GM20000 (cell line): Measurements from ENCODE around the gene MYO1D.

Experiments used
- DNase-seq: peaks from one replicate; pipeline ENCODE4 v3.0.0; 2012; ENCODE audit warnings: low spot score
- TF ChIP-seq, protein P1 (sequence below): IDR thresholded peaks from 2 replicates; pipeline ENCODE4 v1.5.1; 2012; ENCODE audit warnings: mild to moderate bottlenecking, control low read depth; ENCODE audit errors: extremely low read depth, missing control alignments

MYO1D gene

DNA sequence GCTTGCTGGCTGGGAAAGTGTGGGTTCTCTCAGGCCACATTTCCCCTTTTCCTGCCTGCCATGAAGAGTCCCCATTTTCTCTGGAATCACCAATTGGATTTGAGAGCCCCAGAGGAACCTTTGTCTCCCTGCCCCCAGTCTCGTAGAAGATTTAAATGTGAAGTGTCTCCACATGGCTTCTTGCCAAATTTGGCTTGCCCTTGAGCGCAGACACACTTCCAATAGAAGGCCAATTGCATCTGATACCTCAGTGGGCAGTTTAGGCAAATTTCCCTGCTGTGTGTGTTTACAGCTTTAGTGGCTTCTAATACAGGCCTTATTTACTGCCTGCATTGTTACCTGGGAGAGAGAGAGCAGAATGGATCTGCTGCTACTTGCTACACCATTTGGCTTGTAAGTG is 360.5 kb downstream of the MYO1D start:
- DNase-seq, result no peak
- TF ChIP-seq, protein P1, sequence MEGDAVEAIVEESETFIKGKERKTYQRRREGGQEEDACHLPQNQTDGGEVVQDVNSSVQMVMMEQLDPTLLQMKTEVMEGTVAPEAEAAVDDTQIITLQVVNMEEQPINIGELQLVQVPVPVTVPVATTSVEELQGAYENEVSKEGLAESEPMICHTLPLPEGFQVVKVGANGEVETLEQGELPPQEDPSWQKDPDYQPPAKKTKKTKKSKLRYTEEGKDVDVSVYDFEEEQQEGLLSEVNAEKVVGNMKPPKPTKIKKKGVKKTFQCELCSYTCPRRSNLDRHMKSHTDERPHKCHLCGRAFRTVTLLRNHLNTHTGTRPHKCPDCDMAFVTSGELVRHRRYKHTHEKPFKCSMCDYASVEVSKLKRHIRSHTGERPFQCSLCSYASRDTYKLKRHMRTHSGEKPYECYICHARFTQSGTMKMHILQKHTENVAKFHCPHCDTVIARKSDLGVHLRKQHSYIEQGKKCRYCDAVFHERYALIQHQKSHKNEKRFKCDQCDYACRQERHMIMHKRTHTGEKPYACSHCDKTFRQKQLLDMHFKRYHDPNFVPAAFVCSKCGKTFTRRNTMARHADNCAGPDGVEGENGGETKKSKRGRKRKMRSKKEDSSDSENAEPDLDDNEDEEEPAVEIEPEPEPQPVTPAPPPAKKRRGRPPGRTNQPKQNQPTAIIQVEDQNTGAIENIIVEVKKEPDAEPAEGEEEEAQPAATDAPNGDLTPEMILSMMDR, result no peak

DNA sequence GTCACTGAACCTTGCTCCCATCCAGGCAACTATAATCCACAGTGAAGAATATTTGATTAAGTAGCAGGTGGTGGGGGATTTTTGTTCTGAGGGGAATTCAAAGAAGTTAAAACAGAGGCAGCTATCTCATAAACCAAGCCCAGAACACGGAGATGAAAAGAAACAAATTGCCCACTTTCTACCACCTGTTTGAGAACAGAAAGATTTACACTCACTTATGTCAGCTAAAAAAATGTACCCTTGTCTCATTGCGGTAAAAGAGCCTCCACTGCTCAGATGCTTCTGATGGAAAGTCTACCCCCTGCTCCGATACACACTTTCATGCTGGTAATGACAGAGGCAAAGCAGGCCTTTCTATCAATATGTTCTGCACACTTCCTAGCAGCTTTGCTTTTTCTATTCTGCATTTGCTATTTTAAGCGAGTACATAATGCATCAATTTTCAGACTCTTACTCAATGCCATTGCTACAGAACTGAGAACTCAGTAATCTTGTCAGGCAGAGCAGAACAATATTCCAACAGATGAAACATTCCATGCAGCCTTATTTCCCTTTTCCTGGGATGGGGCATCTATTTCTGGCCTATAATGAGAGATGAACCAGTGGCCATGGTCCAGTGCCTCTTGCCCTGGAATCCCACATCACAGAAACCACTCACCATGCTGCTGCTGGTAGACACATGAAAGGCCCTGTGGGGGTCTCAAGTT is 361.1 kb downstream of the MYO1D start:
- TF ChIP-seq, protein P1, result no peak
- DNase-seq, result peak; percentile 72

DNA sequence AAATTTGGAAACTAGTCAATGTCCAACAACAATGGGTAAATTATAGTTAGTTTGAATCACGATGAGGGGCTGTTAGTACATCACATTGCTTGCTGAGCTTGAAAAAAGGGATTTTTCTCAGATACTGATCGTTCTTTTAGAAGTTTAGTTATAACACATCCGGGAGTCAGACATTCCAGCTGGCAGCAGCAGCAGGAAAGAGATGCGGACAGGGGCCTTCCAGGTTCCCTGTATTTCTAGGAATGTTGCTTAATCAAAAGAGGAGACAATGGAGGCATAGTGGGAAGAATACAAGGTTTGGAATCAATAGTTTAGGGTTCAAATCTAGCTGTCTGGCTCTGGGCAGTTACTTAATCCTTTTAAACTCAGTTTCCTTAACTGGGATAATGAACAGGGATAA is 362.3 kb downstream of the MYO1D start:
- no peak for DNase-seq
- TF ChIP-seq, protein P1, result no peak

DNA sequence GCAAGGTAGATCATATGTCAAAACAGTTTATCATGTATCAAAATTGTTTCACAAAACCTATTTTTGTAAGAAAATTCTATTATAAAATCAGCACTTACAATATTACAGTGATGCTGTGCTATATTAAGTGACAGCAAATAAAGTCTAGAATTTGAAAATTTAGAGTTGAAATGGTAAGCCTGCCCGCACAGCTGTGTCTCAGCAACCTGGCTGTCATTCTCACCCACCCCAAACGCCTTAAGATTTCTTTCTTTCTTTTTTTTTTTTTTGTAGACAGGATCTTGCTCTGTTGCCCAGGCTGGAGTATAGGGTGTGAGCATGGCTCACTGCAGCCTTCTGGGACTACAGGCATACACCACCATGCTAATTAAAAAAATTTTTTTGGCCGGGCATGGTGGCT is 363.3 kb downstream of the MYO1D start:
- TF ChIP-seq, protein P1, result no peak

DNA sequence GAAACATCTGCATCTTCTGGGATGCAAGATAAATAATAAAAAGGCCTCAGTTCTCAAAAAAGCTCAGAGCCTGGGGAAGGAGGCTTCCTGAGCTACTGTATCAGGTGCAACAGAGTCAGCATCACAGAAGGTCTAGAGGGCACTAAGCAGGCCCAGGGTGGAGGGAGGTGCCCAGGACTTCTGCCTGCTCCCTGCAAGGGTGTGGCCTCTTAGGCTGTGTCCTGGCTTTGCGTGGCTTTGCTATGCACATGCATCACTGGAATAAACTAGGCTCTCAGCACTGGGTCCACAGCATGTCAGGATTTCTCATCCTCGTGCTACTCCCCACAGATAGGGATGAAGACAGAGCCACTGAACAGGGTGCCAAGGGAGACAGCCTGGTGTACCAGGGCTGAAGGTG is 364.6 kb downstream of the MYO1D start:
- TF ChIP-seq, protein P1, result no peak
- DNase-seq, result no peak

More for the DNA sequence above, 363.3 kb downstream of the MYO1D start:
- DNase-seq, result no peak

DNA sequence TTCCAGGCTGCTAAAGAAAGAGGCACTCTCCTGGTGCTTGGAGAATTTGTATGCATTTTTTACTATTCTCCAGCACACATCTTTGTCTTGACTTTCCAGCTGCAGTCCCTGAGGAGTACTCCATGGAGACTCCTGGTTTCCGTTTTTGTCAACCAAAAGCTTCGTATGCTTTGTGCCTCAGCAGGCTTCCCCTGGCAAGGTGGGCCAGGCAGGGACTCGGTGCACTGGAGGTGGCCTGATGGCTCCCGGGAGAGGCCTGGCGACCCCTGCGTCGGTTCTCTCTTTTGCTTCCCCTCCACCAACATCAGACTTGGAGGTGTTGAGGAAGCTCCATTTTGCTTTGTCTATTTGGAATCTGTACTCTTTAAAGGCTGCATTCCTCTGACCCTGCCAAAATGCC is 366.5 kb downstream of the MYO1D start:
- DNase-seq, result no peak
- TF ChIP-seq, protein P1, result no peak

DNA sequence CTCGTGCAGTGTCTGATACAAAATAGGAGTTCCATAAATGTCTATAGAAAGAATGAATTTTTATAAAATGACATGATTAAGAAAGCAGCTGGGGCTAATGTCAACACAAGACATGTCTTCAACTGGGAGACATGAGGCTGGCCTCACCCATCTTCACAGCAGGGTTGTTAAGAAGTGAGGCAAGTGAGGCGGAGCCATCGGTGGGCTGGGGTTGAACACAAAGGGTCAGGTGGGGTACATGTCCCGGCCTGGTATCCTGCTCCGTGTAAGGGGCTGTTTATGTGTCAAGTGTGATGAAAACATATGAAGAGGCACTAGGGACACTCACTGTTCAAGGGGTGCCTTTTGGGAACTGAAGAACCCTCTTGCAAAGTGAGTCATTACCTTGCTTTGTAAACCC is 368.0 kb downstream of the MYO1D start:
- TF ChIP-seq, protein P1, result no peak
- DNase-seq, result no peak
